ENCODE data around the gene MYH11.
"Not testable (repeated sequence)": the region's sequence is repeated elsewhere in the genome, so short reads cannot be mapped to it uniquely, and the experiment has no call there.

The MYH11 gene

GRCh38 chr16:15672127-15672513, 184.7 kb downstream of the MYH11 start:
- not testable (repeated sequence) for DNase-seq (ENCODE audit: low read depth)

- no peak for DNase-seq (ENCODE audit: low read depth)
These were observed 185.2 kb downstream of the MYH11 start for GRCh38 chr16:15671530-15672117.

- DNase-seq (ENCODE audit: low read depth) = no peak
These were observed 189.6 kb downstream of the MYH11 start for GRCh38 chr16:15667091-15667742.

- DNase-seq (ENCODE audit: low read depth) = no peak
These were observed 191.7 kb downstream of the MYH11 start for GRCh38 chr16:15665107-15665506.

- DNase-seq (ENCODE audit: low read depth) = no peak
These were observed 196.6 kb downstream of the MYH11 start for GRCh38 chr16:15660203-15660601.

GRCh38 chr16:15658556-15658955, 198.3 kb downstream of the MYH11 start:
- DNase-seq (ENCODE audit: low read depth) = no peak

- DNase-seq (ENCODE audit: low read depth) = no peak
These were observed 198.7 kb downstream of the MYH11 start for GRCh38 chr16:15658149-15658548.

- not testable (repeated sequence) for DNase-seq (ENCODE audit: low read depth)
These were observed 201.3 kb downstream of the MYH11 start for GRCh38 chr16:15655561-15655960.

- DNase-seq (ENCODE audit: low read depth) = no peak
These were observed 202.2 kb downstream of the MYH11 start for GRCh38 chr16:15654591-15654990.

GRCh38 chr16:15653227-15653626, 203.6 kb downstream of the MYH11 start:
- peak; percentile 67 for DNase-seq (ENCODE audit: low read depth)

Measured in GM04504 (cell line).